Caco-2 (cell line): ENCODE data around the gene CSPG5. TPM values are rescaled to one million over a fixed set of nuclear protein-coding genes. Genes with fewer than 3 reads are reported as not detected.
A peak's percentile ranks its signal among the peaks of the same experiment; 100 is the strongest.

Experiments used
- BruUV-seq: library from RNA; stranded (reverse); fragments of 400-500 nt; replicated peaks from 2 replicates; lab custom pipeline; 2021; lab: Mats Ljungman, UMichigan
- CTCF ChIA-PET: fragments of 300-600 bp; sonication (Branson Sonifier 250); formaldehyde crosslinking; loops from one replicate; lab custom pipeline; 2022; ENCODE audit warnings: antibody characterized with exemption; lab: Charles Lee
- POLR2A ChIA-PET: fragments of 300-600 bp; sonication (Branson Sonifier 250); formaldehyde crosslinking; loops from one replicate; lab custom pipeline; 2022; ENCODE audit warnings: antibody characterized with exemption; lab: Charles Lee
- DNase-seq, 2 experiments: peaks; one replicate each; pipeline versions ENCODE4 v3.0.0 to v3.0.0-alpha.2; 2020 to 2022
- H3K27me3 ChIP-seq: replicated peaks from 2 replicates; pipeline ENCODE4 v1.6.0; 2011; ENCODE audit warnings: low read length; ENCODE audit not compliant: control insufficient read depth, insufficient read depth
- H3K36me3 ChIP-seq: 2 replicates; pipeline ENCODE4 v1.5.1; 2011; ENCODE audit warnings: low read length; ENCODE audit not compliant: control insufficient read depth, insufficient read depth
- H3K4me1 ChIP-seq: fragments of 250-450 bp; sonication (Bioruptor Pico); 2 replicates; pipeline ENCODE4 v1.5.1; 2020; ENCODE audit warnings: mild to moderate bottlenecking
- H3K4me3 ChIP-seq: 2 replicates; pipeline ENCODE4 v1.5.1; 2011; ENCODE audit warnings: low read depth, mild to moderate bottlenecking, control low read depth, low read length
- H3K9me3 ChIP-seq: fragments of 250-450 bp; sonication (Bioruptor Pico); 2 replicates; pipeline ENCODE4 v1.5.1; 2020; ENCODE audit warnings: mild to moderate bottlenecking, moderate library complexity
- H3K27ac Mint-ChIP-seq: one replicate; pipeline ENCODE4 v1.8.0; 2022; ENCODE audit warnings: mixed read lengths; ENCODE audit not compliant: unreplicated experiment
- H3K27me3 Mint-ChIP-seq: one replicate; pipeline ENCODE4 v1.8.0; 2022; ENCODE audit warnings: mixed read lengths; ENCODE audit not compliant: insufficient read depth, unreplicated experiment
- H3K36me3 Mint-ChIP-seq: one replicate; pipeline ENCODE4 v1.8.0; 2022; ENCODE audit warnings: mild to moderate bottlenecking, mixed read lengths; ENCODE audit not compliant: insufficient read depth, unreplicated experiment
- H3K4me1 Mint-ChIP-seq: one replicate; pipeline ENCODE4 v1.8.0; 2022; ENCODE audit warnings: low read depth, mixed read lengths; ENCODE audit not compliant: unreplicated experiment
- H3K4me3 Mint-ChIP-seq: one replicate; pipeline ENCODE4 v1.8.0; 2022; ENCODE audit warnings: mild to moderate bottlenecking, moderate library complexity, mixed read lengths; ENCODE audit not compliant: unreplicated experiment
- H3K9me3 Mint-ChIP-seq: one replicate; pipeline ENCODE4 v1.8.0; 2022; ENCODE audit warnings: mixed read lengths; ENCODE audit not compliant: unreplicated experiment
- intact Hi-C: fragments of 100-400 bp; cut with micrococcal nuclease; formaldehyde crosslinking; loops from one replicate; pipeline ENCODE4 v1.10.0; 2022; ENCODE audit not compliant: unreplicated experiment
- total RNA-seq: library from RNA; stranded (reverse); gene quantifications from 2 replicates; pipeline ENCODE4 v1.2.3, GENCODE V29; 2022
- TF ChIP-seq, protein P1 (sequence below), 2 experiments: fragments of 200-600 bp in 1 of 2; IDR thresholded peaks; 1 replicate in 1 of 2; 2 replicates in 1 of 2; pipeline versions ENCODE4 v1.5.1 to v1.8.0; 2011 to 2022; ENCODE audit warnings: antibody characterized with exemption in 1 of 2, control low read depth in 1 of 2, inconsistent platforms in 1 of 2, low read depth in 1 of 2, low read length in 1 of 2, mild to moderate bottlenecking in 1 of 2, moderate library complexity in 1 of 2; ENCODE audit not compliant: insufficient read depth in 1 of 2, severe bottlenecking in 1 of 2, unreplicated experiment in 1 of 2

CSPG5 gene
- total RNA-seq, 1 experiment from 2014 or later = 0.77 TPM

DNA sequence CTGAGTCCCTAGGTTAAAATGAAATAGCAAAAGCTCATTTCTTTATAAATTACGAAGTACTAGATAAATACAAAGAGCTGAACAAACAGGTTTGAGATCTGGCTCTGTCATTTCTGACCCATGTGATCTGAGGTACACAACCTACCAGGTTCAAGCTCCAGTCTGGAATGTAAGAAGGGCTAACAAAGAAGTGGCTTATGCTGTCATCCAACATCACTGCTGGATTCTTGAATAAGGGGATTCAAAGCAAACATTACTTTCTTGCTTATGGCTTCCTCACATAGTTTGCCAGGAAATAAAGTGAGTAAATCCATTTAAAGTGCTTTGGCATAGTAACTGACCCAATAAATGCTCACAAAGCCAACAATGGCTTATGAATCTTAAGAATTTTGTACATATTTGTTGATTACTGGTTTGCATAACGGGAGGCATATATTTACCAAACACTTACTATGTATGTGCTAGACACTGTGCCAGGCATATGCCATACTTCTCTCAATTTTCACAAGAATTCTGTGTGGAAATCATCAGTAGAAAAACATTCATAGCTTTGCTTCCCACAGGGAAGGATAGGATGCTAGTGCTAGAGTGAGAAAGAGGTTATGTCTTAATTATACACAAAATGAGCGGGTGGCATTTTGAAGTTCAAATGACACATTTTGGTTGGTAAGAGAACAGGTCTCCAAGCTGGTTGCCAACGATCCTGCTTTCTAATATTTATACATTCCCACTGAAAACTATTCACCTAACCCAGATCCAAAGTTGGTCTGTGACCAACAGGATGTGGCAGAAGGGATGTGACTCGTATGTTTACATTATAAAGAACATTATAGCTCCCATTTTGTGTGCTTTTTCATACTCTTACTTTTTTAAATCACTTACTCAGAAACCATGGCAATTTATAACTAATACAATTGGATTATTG, 38.7 kb upstream of the CSPG5 start:
- Mint-ChIP-seq H3K4me3 (no peak overlapping the region), H3K36me3 (peaks cover 62% of the 10 kb centered on the region), H3K27me3 (no peaks in the 10 kb centered on the region), H3K9me3 (no peaks in the 10 kb centered on the region), H3K27ac (no peak overlapping the region), H3K4me1 (peaks cover 8% of the 10 kb centered on the region)
- peak in 1 of 2 experiments; percentile 6 for DNase-seq
- Histone ChIP-seq H3K27me3 (no peaks in the 10 kb centered on the region), H3K4me3 (no peak overlapping the region), H3K4me1 (peaks cover 10% of the 10 kb centered on the region), H3K9me3 (no peaks in the 10 kb centered on the region), H3K36me3 (no peaks in the 10 kb centered on the region)
- TF ChIP-seq, protein P1, sequence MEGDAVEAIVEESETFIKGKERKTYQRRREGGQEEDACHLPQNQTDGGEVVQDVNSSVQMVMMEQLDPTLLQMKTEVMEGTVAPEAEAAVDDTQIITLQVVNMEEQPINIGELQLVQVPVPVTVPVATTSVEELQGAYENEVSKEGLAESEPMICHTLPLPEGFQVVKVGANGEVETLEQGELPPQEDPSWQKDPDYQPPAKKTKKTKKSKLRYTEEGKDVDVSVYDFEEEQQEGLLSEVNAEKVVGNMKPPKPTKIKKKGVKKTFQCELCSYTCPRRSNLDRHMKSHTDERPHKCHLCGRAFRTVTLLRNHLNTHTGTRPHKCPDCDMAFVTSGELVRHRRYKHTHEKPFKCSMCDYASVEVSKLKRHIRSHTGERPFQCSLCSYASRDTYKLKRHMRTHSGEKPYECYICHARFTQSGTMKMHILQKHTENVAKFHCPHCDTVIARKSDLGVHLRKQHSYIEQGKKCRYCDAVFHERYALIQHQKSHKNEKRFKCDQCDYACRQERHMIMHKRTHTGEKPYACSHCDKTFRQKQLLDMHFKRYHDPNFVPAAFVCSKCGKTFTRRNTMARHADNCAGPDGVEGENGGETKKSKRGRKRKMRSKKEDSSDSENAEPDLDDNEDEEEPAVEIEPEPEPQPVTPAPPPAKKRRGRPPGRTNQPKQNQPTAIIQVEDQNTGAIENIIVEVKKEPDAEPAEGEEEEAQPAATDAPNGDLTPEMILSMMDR (IDR thresholded peaks at IDR 0.05; ENCODE audit: insufficient read depth in 1 of 2, low read depth in 1 of 2, low read length in 1 of 2, severe bottlenecking in 1 of 2, unreplicated experiment in 1 of 2) = no peak
- BruUV-seq = no TSS peak
- ChIA-PET CTCF (interaction anchor here (0.6 to 0.9 kb wide), 2 partner anchors 95 to 218 kb away, joined by 3 to 6 read pairs; no protein-coding TSS in a partner anchor), POLR2A (interaction anchor here (0.7 kb wide), 1 partner anchor 471 kb away, joined by 7 read pairs; no protein-coding TSS in a partner anchor)
- intact Hi-C loops = no loop called here

DNA sequence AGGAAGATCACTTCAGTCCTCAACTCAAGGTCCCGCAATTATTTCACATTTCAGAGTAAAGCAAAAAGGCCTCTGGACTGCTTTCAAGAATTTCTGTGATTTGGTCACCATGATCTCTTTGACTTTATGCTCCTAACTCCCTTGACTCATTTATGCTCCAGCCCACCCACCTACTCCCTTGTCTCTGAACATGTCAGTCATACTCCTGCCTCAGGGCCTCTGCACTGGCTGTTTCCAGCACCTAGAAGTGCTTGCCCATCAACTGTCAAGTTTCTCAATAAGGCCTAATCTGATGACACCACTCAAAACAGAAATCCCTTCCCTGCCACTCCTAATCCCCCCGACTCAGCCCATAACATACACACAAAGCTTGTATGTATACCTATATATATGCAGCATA, 36.1 kb upstream of the CSPG5 start:
- Mint-ChIP-seq H3K36me3 (peaks cover 55% of the 10 kb centered on the region), H3K9me3 (no peaks in the 10 kb centered on the region), H3K27me3 (no peaks in the 10 kb centered on the region), H3K4me3 (no peak overlapping the region), H3K27ac (no peak overlapping the region), H3K4me1 (peaks cover 18% of the 10 kb centered on the region)
- no peak for DNase-seq
- peaks cover 2% of the 10 kb centered on the region; the same call in 1 of the 2 replicates for H3K36me3 ChIP-seq
- no TSS peak for BruUV-seq
- H3K27me3 ChIP-seq = no peaks in the 10 kb centered on the region
- TF ChIP-seq, protein P1 (IDR thresholded peaks at IDR 0.05; ENCODE audit: insufficient read depth in 1 of 2, low read depth in 1 of 2, low read length in 1 of 2, severe bottlenecking in 1 of 2, unreplicated experiment in 1 of 2) = no peak
- H3K4me3 ChIP-seq = no peak overlapping the region
- peaks cover 17% of the 10 kb centered on the region for H3K4me1 ChIP-seq
- CTCF ChIA-PET = no interaction called here
- H3K9me3 ChIP-seq = no peaks in the 10 kb centered on the region
- intact Hi-C loops = no loop called here
- POLR2A ChIA-PET = no interaction called here

DNA sequence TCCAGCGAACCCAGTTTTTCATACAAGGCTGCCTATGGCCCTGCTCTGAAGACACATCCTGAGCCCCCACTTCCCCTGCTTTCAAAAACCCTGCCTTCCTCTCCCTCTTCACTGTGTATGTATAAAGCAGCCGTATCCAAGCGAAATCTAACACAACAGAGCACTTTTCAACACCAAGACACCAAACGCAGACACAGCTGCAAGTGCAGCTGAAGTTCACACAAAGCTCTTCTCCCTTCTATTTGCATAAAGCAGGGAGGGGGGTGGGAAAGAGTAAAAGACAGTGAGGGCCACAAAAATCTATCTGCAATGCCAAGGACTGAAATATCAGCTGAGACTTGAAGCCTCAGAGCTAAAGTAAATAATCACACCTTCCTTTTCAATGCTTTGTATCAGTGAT, 35.1 kb upstream of the CSPG5 start:
- no peak overlapping the region for H3K27ac Mint-ChIP-seq
- H3K9me3 Mint-ChIP-seq = no peaks in the 10 kb centered on the region
- DNase-seq = no peak
- H3K27me3 Mint-ChIP-seq = no peaks in the 10 kb centered on the region
- no TSS peak for BruUV-seq
- TF ChIP-seq, protein P1 (IDR thresholded peaks at IDR 0.05; ENCODE audit: insufficient read depth in 1 of 2, low read depth in 1 of 2, low read length in 1 of 2, severe bottlenecking in 1 of 2, unreplicated experiment in 1 of 2) = no peak
- Histone ChIP-seq H3K27me3 (no peaks in the 10 kb centered on the region), H3K9me3 (no peaks in the 10 kb centered on the region), H3K4me3 (no peak overlapping the region), H3K4me1 (peaks cover 17% of the 10 kb centered on the region), H3K36me3 (peaks cover 3% of the 10 kb centered on the region; the same call in 1 of the 2 replicates)
- H3K4me3 Mint-ChIP-seq = no peak overlapping the region
- POLR2A ChIA-PET = no interaction called here
- peaks cover 10% of the 10 kb centered on the region for H3K4me1 Mint-ChIP-seq
- H3K36me3 Mint-ChIP-seq = peaks cover 55% of the 10 kb centered on the region
- CTCF ChIA-PET = no interaction called here
- intact Hi-C loops = loop anchor here (2.0 kb wide), 1 partner anchor 175 kb away; no protein-coding TSS in a partner anchor
